ENCODE results near the gene LYRM4.

LYRM4 gene

DNA sequence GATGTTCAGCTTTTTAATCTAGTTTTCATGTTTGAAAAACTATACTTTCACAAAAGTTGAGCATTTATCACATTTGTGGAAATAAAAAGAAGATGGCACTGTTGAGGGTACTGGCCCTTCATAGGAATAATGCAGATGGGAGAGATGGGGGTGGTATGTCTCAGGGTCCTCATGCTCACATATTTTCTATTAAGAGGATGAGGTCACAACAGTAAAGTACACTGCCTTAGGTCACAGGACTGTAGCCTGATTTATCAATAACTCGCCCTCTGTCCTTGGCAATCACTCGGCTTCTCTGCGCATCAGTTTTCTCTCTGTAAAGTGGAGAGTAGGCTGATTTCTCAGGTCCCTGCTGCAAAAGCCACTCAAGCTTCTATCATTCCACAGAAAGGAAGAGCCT lies 119.7 kb downstream of the LYRM4 start:
- no peak overlapping the region for H3K27ac ChIP-seq
- TF ChIP-seq, protein P1, sequence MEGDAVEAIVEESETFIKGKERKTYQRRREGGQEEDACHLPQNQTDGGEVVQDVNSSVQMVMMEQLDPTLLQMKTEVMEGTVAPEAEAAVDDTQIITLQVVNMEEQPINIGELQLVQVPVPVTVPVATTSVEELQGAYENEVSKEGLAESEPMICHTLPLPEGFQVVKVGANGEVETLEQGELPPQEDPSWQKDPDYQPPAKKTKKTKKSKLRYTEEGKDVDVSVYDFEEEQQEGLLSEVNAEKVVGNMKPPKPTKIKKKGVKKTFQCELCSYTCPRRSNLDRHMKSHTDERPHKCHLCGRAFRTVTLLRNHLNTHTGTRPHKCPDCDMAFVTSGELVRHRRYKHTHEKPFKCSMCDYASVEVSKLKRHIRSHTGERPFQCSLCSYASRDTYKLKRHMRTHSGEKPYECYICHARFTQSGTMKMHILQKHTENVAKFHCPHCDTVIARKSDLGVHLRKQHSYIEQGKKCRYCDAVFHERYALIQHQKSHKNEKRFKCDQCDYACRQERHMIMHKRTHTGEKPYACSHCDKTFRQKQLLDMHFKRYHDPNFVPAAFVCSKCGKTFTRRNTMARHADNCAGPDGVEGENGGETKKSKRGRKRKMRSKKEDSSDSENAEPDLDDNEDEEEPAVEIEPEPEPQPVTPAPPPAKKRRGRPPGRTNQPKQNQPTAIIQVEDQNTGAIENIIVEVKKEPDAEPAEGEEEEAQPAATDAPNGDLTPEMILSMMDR (conservative IDR thresholded peaks at IDR 0.05): no peak

DNA sequence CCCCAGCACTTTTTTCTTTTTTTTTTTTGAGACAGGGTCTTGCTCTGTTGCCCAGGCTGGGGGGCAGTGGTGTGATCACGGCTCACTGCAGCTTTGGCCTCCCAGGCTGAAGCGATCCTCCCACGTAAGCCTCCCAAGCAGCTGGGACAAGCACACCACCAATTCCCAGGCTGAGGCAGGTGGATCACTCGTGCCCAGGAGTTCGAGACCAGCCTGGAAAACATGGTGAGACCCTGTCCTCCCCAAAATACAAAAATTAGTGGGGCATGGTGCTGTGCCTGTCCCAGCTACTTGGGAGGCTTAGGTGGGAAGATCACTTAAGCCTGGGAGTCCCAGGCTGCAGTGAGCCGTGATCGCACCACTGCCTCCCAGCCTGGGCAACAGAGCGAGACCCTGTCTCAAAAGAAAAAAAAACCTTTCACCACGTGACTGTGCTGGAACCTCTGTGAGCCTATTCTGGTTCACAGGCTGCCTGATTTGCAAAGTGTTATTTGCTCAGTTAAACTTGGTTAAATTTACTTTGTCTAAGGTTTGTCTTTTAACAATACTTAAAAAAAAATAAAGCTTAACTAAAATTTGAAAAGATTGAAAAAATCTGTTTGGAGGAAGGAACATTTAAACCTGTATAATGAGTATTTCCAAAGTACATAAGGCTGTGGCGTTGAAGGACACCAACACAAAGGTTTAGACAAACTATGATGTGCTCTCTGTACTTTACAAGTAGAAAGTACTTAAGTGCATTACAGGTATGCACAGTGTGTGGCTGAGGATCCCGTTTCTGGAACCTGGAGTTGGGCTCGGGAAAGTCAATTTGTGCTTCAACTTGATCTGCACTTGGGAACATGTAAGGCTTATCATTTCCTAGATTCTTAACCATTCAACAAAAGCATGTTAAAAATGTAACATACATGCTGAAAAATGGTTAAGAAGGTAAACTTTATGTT lies 120.7 kb downstream of the LYRM4 start:
- TF ChIP-seq, protein P1 (conservative IDR thresholded peaks at IDR 0.05): no peak
- no peak overlapping the region for H3K27ac ChIP-seq

DNA sequence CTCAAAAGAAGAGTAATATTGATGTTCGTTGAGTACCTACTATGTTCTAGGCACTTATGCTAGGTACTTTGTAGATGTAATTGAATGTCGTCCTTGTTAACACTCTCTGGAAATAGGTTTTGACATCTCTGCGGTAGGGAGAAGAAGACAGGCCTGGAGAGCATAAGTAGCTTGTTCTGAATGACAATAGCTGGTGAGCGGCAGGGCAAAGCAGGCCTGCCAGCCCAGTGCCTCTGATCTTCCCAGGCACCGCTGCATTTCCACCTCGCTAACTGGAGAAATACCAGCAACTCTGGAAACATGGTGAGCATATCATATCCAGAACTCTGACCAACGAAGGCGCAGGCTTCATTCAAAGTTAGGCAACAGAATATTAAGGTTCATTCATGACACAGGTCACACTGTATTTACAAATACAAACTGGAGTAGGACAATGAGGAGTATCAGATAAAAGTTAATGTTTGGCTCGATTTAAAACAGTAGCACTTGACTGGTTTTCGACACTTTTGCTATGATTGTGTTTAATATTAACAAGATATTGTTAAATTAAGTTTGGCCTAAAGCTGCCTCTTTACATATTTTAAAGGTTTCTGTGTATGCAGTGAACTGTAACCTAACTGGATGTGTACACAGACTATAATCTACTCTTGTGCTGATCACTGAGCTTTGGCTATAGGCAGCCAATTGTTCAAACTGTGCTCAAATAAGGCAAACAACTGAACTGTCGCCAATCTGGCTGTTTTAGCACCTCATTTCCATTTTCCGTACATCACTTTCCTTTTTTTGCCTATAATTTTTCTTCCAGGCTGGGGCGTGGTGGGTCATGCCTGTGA lies 121.5 kb downstream of the LYRM4 start:
- TF ChIP-seq, protein P1 (conservative IDR thresholded peaks at IDR 0.05): no peak
- no peak overlapping the region for H3K27ac ChIP-seq

DNA sequence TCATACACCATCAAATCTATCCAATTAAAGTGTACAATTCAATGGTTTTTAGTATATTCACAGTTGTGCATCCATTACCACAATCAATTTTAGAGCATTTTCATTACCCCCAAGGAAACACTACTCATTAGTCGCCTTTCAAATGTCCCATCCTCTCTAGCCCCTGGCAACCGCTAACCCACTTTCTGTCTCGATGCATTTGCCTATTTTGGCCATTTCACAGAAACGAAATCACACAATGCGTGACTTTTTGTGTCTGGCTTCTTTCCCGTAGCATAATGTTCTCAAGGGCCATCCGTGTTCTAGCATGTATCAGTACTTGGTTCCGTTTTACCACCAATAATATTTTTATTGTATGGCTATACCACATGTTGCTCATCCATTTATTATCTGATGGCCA lies 123.9 kb downstream of the LYRM4 start:
- H3K27ac ChIP-seq: no peak overlapping the region
- TF ChIP-seq, protein P1 (conservative IDR thresholded peaks at IDR 0.05): no peak

DNA sequence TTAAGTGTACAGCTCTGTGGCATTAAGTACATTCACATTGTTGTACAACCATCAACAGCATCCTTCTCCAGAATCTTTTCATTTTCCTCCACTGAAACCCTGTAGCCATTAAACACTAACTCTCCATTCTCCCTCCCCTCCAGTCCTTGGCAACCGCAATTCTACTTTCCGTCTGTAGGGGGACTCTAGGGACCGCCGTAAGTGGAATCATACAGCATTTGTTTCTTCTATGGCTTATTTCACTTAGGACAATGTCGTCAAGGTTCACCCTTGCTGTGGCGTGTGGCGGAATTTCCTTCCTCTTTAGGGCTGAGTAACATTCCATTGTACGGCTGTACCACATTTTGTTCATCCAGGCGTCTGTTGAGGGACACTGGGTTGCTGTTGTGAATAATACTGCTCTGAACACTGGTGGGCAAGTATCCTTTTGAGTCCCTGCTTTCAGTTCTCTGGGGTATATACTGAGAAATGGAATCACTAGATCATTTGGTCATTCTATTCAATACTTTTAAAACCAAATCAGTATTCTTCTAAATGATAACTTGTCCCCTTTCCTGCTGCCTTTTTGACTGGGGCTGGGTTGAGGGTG lies 124.9 kb downstream of the LYRM4 start:
- TF ChIP-seq, protein P1 (conservative IDR thresholded peaks at IDR 0.05): peak; percentile 35; the same call in 1 of the 2 replicates
- H3K27ac ChIP-seq: no peak overlapping the region

DNA sequence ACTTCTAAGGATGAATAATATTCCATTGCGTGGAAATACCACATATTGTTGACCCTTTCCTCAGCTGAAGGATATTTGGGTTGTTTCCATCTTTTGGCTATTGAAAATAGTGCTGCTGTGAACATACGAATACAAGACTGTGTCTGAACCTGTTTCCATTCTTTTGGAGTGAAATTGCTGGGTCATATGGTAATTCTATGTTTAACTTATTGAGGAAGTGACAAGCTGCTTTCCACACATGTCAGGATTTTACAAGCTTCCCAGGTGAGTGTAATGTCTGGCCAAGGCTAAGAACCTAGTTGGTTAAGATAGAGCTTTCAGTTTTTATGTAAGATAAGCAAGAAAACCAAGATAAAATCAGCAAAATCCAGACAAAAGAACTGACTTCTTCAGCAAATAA lies 126.8 kb downstream of the LYRM4 start:
- TF ChIP-seq, protein P1 (conservative IDR thresholded peaks at IDR 0.05): no peak
- no peak overlapping the region for H3K27ac ChIP-seq

DNA sequence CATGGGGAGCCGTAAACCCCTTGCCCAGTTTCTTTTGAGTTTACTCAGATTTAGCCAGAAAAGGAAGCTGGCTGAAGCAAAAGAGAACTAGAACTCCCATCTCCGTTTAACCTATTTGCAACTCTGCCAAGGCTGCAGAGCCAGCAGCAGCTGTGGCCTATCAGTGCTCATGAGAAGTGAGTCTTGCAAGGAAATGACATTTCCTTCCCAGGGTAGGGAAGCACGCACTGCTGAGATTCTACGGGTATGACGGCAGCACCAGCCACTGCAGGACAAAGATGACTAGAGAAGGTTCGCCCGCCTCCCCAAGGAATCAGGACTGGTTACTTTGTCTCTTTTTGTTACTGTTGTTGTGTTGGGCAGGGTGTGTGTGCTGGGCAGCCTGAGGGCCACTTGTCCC lies 128.0 kb downstream of the LYRM4 start:
- TF ChIP-seq, protein P1 (conservative IDR thresholded peaks at IDR 0.05): no peak
- H3K27ac ChIP-seq: no peak overlapping the region

Data from VCaP (cell line).